Trophoblast cell (in vitro differentiated cells and primary cell): ENCODE measurements around the gene OR12D3.

ENCODE experiments used
- DNase-seq, 2 donors: peaks; one replicate each; pipeline ENCODE4 v3.0.0-alpha.2; 2016
- H2AFZ ChIP-seq: 2 replicates; pipeline ENCODE4 v1.6.1; 2013; ENCODE audit warnings: low read length, moderate library complexity, mild to moderate bottlenecking; ENCODE audit not compliant: insufficient read depth, poor library complexity
- H2AK5ac ChIP-seq: 2 replicates; pipeline ENCODE4 v1.6.1; 2013; ENCODE audit warnings: mild to moderate bottlenecking, low read length
- H2BK120ac ChIP-seq: 2 replicates; pipeline ENCODE4 v1.6.1; 2013; ENCODE audit warnings: low read length, mild to moderate bottlenecking, moderate library complexity; ENCODE audit not compliant: insufficient read depth, poor library complexity
- H2BK12ac ChIP-seq: 2 replicates; pipeline ENCODE4 v1.6.1; 2013; ENCODE audit warnings: mild to moderate bottlenecking, low read length, moderate library complexity
- H2BK5ac ChIP-seq: 2 replicates; pipeline ENCODE4 v1.6.1; 2013; ENCODE audit warnings: low read length, low read depth, moderate library complexity, mild to moderate bottlenecking; ENCODE audit not compliant: poor library complexity
- H3K14ac ChIP-seq: 2 replicates; pipeline ENCODE4 v1.6.1; 2013; ENCODE audit warnings: mild to moderate bottlenecking, low read length
- H3K18ac ChIP-seq: 2 replicates; pipeline ENCODE4 v1.6.1; 2013; ENCODE audit warnings: mild to moderate bottlenecking, low read length
- H3K23ac ChIP-seq: 2 replicates; pipeline ENCODE4 v1.6.1; 2013; ENCODE audit warnings: low read length
- H3K27ac ChIP-seq: 2 replicates; pipeline ENCODE4 v1.5.1; 2013; ENCODE audit warnings: low read depth, mild to moderate bottlenecking, inconsistent platforms, low read length, moderate library complexity
- H3K27me3 ChIP-seq: 2 replicates; pipeline ENCODE4 v1.6.1; 2013; ENCODE audit warnings: inconsistent platforms, mild to moderate bottlenecking, low read length, moderate library complexity; ENCODE audit not compliant: insufficient read depth
- H3K36me3 ChIP-seq, 2 experiments: 1 replicate in 1 of 2; 2 replicates in 1 of 2; pipeline ENCODE4 v1.6.1; 2013; ENCODE audit warnings: low read length in 2 of 2, mild to moderate bottlenecking in 2 of 2, moderate library complexity in 1 of 2; ENCODE audit not compliant: insufficient read depth in 2 of 2, control insufficient read depth in 1 of 2
- H3K4ac ChIP-seq: 2 replicates; pipeline ENCODE4 v1.6.1; 2013; ENCODE audit warnings: low read depth, mild to moderate bottlenecking, low read length, moderate library complexity
- H3K4me1 ChIP-seq, 2 experiments: 1 replicate in 1 of 2; 2 replicates in 1 of 2; pipeline ENCODE4 v1.6.1; 2013; ENCODE audit warnings: low read length in 2 of 2, mild to moderate bottlenecking in 2 of 2, moderate library complexity in 1 of 2; ENCODE audit not compliant: insufficient read depth in 2 of 2, control insufficient read depth in 1 of 2
- H3K4me2 ChIP-seq: 2 replicates; pipeline ENCODE4 v1.6.1; 2013; ENCODE audit warnings: inconsistent platforms, mild to moderate bottlenecking, low read length, moderate library complexity
- H3K4me3 ChIP-seq: 2 replicates; pipeline ENCODE4 v1.5.1; 2013; ENCODE audit warnings: mild to moderate bottlenecking, low read depth, low read length, inconsistent platforms
- H3K79me1 ChIP-seq: one replicate; pipeline ENCODE4 v1.6.1; 2013; ENCODE audit warnings: low read length
- H3K79me2 ChIP-seq: 2 replicates; pipeline ENCODE4 v1.6.1; 2013; ENCODE audit warnings: low read length, mild to moderate bottlenecking; ENCODE audit not compliant: control insufficient read depth, insufficient read depth, poor library complexity
- H3K9ac ChIP-seq: 2 replicates; pipeline ENCODE4 v1.6.1; 2013; ENCODE audit warnings: mild to moderate bottlenecking, low read length
- H3K9me3 ChIP-seq: 2 replicates; pipeline ENCODE4 v1.6.1; 2013; ENCODE audit warnings: low read depth, mild to moderate bottlenecking, control low read depth, inconsistent platforms, low read length; ENCODE audit not compliant: insufficient read depth
- H4K12ac ChIP-seq: 2 replicates; pipeline ENCODE4 v1.6.1; 2013; ENCODE audit warnings: low read depth, mild to moderate bottlenecking, low read length, moderate library complexity
- H4K8ac ChIP-seq: 2 replicates; pipeline ENCODE4 v1.6.1; 2013; ENCODE audit warnings: low read depth, mild to moderate bottlenecking, low read length, moderate library complexity
- H4K91ac ChIP-seq: one replicate; pipeline ENCODE4 v1.6.1; 2013; ENCODE audit warnings: low read depth, mild to moderate bottlenecking, low read length, moderate library complexity
- WGBS: extraction: QIAGEN DNeasy Blood & Tissue Kit; methylation state at CpG from one replicate; pipeline ENCODE4 v1.1.7; 2013; ENCODE audit warnings: missing lambda C conversion rate; ENCODE audit not compliant: insufficient read length, insufficient coverage; ENCODE audit errors: extremely low coverage; 5-methylcytosine and 5-hydroxymethylcytosine counted together

The OR12D3 gene

DNA sequence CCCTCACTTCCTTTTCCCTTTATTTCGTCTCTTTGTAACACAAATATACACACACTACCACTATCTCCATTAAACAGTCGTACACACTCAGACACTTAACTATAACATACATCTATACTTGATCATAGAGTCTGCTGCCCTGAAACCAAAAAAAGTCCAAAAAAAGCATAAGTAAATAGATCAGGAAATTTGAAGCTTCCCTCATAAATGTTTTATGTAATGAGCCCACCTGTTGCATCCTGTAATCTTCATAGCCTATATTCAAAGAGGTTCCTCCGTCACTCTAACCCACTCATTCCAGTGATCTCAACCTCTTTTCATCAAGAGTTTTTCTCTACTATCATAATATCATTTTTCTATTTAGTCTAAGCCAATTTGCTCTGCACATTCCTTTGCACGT is 13.4 kb upstream of the OR12D3 start:
- Histone ChIP-seq H4K8ac (no peak overlapping the region), H3K4me1 (no peaks in the 10 kb centered on the region), H3K4me3 (no peak overlapping the region), H2BK120ac (no peak overlapping the region), H4K91ac (no peak overlapping the region), H4K12ac (no peak overlapping the region), H3K27ac (no peak overlapping the region), H3K79me1 (no peaks in the 10 kb centered on the region), H3K4me2 (no peak overlapping the region), H3K27me3 (no peaks in the 10 kb centered on the region), H3K9ac (no peak overlapping the region), H2AK5ac (no peak overlapping the region), H2AFZ (no peak overlapping the region), H3K79me2 (no peaks in the 10 kb centered on the region), H3K14ac (no peak overlapping the region), H2BK12ac (no peak overlapping the region), H3K36me3 (no peaks in the 10 kb centered on the region), H3K18ac (no peak overlapping the region), H3K9me3 (peaks cover 4% of the 10 kb centered on the region), H3K23ac (no peak overlapping the region), H3K4ac (no peak overlapping the region), H2BK5ac (no peak overlapping the region)
- DNase-seq = no peak
- 100% methylated on average over 1 of the region's 4 CpGs for WGBS

DNA sequence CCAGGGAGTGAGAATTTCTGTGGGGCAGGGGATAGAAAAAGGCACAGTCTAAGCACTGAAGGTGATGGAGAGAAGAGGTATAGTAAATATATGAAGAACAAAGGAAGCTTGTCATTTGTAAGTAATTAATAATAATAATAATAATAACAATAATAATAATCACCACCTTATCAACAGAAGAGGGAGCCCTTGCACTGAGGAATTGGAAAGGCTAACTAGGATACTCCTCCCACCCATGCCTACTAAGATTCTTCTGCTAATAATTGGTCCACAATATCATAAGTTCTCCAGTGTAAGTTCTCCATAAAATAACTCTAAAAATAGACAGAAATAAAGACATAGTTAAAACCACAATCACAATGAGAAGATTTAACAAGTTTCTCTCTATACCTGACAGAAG is 912 bp upstream of the OR12D3 start:
- Histone ChIP-seq H3K4me3 (no peak overlapping the region), H2AFZ (no peak overlapping the region), H3K14ac (no peak overlapping the region), H2BK120ac (no peak overlapping the region), H4K12ac (no peak overlapping the region), H4K91ac (no peak overlapping the region), H3K9me3 (no peaks in the 10 kb centered on the region), H3K79me2 (no peaks in the 10 kb centered on the region), H3K4me2 (no peak overlapping the region), H3K4me1 (no peaks in the 10 kb centered on the region), H3K27me3 (no peaks in the 10 kb centered on the region), H2BK5ac (no peak overlapping the region), H3K9ac (no peak overlapping the region), H2AK5ac (no peak overlapping the region), H2BK12ac (no peak overlapping the region), H3K79me1 (no peaks in the 10 kb centered on the region), H3K4ac (no peak overlapping the region), H3K23ac (no peak overlapping the region), H3K27ac (no peak overlapping the region), H3K18ac (no peak overlapping the region), H3K36me3 (no peaks in the 10 kb centered on the region), H4K8ac (no peak overlapping the region)
- DNase-seq = peak in 1 of 2 donors; percentile 1

DNA sequence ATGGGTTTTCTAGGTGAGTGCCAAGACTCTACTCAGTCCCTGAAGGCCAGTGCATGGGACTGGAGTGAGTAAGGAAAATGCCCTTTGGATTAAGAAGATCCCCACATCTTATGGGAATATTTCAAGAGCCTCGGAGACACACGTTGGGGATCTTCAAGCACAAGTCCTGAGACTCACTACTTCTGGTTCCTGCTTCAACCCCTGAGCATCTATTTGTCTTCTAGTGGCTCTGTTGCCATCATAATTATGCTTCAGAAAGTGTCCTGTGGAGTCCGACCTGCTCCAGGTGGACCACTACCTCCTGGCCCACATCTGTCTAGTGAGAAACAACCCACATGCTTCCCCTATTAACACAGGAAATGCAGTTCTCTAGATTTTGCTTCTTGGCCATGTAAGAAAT is 6.3 kb downstream of the OR12D3 start, which contains the start of gene OR5V1:
Gene OR5V1 (minus strand): TSS at position 101 of the 400 bp plus-strand sequence. CDS start 12,670 bp downstream, outside the sequence.
- Histone ChIP-seq H3K27ac (no peak within 1 kb of the TSS), H3K9ac (no peak within 1 kb of the TSS), H3K27me3 (no peaks in the 10 kb centered on the region), H3K4me1 (no peaks in the 10 kb centered on the region), H2BK5ac (no peak within 1 kb of the TSS), H3K36me3 (no peaks in the 10 kb centered on the region), H3K79me1 (no peaks in the 10 kb centered on the region), H4K91ac (no peak within 1 kb of the TSS), H3K79me2 (no peaks in the 10 kb centered on the region), H3K4me2 (no peak within 1 kb of the TSS), H3K18ac (no peak within 1 kb of the TSS), H4K8ac (no peak within 1 kb of the TSS), H3K4me3 (no peak within 1 kb of the TSS), H3K23ac (no peak within 1 kb of the TSS), H3K14ac (no peak within 1 kb of the TSS), H2BK12ac (no peak within 1 kb of the TSS), H2BK120ac (no peak within 1 kb of the TSS), H3K4ac (no peak within 1 kb of the TSS), H3K9me3 (no peaks in the 10 kb centered on the region), H4K12ac (no peak within 1 kb of the TSS), H2AK5ac (no peak within 1 kb of the TSS), H2AFZ (no peak within 1 kb of the TSS)
- no peak for DNase-seq
- no CpG with 5 or more reads among the region's 3 CpGs for WGBS

DNA sequence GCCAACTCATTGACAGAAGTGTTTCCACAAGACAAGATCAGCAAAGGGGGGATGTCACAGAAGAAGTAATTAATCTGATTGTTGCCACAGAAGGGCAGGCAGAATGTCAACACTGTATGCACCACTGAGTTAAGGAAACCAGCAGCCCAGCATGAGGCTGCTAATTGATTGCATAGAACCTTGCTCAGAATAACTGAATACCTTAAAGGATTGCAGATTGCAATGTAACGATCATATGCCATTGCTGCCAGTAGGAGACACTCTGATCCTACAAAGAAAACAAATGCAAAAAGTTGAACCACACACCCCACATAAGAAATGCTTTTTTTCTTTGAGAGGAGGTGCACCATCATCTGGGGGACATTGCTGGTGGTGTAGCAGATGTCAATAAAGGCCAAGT is 19.5 kb downstream of the OR12D3 start:
- no peak overlapping the region for H2BK5ac ChIP-seq
- no peaks in the 10 kb centered on the region for H3K36me3 ChIP-seq
- DNase-seq = no peak
- H4K12ac ChIP-seq = no peak overlapping the region
- H3K4me1 ChIP-seq = no peaks in the 10 kb centered on the region
- no peak overlapping the region for H2BK12ac ChIP-seq
- H3K18ac ChIP-seq = no peak overlapping the region
- no peak overlapping the region for H3K23ac ChIP-seq
- H3K9me3 ChIP-seq = no peaks in the 10 kb centered on the region
- H2BK120ac ChIP-seq = no peak overlapping the region
- no peak overlapping the region for H4K8ac ChIP-seq
- H2AK5ac ChIP-seq = no peak overlapping the region
- no peak overlapping the region for H3K4me3 ChIP-seq
- H3K4ac ChIP-seq = no peak overlapping the region
- no peak overlapping the region for H3K14ac ChIP-seq
- no peak overlapping the region for H4K91ac ChIP-seq
- H3K4me2 ChIP-seq = no peak overlapping the region
- no peaks in the 10 kb centered on the region for H3K79me1 ChIP-seq
- H3K27me3 ChIP-seq = no peaks in the 10 kb centered on the region
- H3K79me2 ChIP-seq = no peaks in the 10 kb centered on the region
- H2AFZ ChIP-seq = no peak overlapping the region
- WGBS = no CpG with 5 or more reads among the region's 1 CpG
- H3K27ac ChIP-seq = no peak overlapping the region
- H3K9ac ChIP-seq = no peak overlapping the region

DNA sequence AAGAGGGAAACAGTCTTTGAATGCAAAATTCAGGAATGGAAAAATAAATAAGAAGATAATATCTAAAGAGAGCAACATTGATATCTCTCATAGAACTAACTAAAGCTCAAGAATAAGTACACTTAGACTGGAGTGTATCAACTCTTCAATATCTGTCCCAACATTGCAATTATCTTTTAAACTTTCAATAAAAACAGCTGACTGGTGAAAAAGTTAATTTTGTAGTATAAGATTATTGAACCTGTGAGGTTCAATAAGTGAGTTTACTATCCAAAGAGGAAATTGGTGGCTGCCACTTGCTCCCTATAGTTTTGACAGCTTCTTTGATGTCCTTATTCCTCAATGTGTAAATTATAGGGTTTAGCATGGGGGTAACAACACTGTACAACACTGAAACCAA is 20.1 kb downstream of the OR12D3 start:
- Histone ChIP-seq H2AFZ (no peak overlapping the region), H3K4me3 (no peak overlapping the region)

More for the DNA sequence above, 20.1 kb downstream of the OR12D3 start:
- H3K14ac ChIP-seq = no peak overlapping the region
- H2AK5ac ChIP-seq = no peak overlapping the region
- H3K27ac ChIP-seq = no peak overlapping the region
- H3K27me3 ChIP-seq = no peaks in the 10 kb centered on the region
- DNase-seq = no peak
- no peaks in the 10 kb centered on the region for H3K4me1 ChIP-seq
- no peak overlapping the region for H4K12ac ChIP-seq
- no peak overlapping the region for H2BK5ac ChIP-seq
- no peak overlapping the region for H4K8ac ChIP-seq
- no peaks in the 10 kb centered on the region for H3K9me3 ChIP-seq
- no peak overlapping the region for H3K9ac ChIP-seq
- H3K18ac ChIP-seq = no peak overlapping the region
- H3K23ac ChIP-seq = no peak overlapping the region
- no peak overlapping the region for H4K91ac ChIP-seq
- H3K79me2 ChIP-seq = no peaks in the 10 kb centered on the region
- H3K36me3 ChIP-seq = no peaks in the 10 kb centered on the region
- H2BK120ac ChIP-seq = no peak overlapping the region
- no peaks in the 10 kb centered on the region for H3K79me1 ChIP-seq
- no peak overlapping the region for H2BK12ac ChIP-seq
- H3K4me2 ChIP-seq = no peak overlapping the region
- no peak overlapping the region for H3K4ac ChIP-seq
